C4-2B (cell line): ENCODE data around the gene FSTL5.

ENCODE experiments used
- ZFX ChIP-seq: fragments of 450-650 bp; IDR thresholded peaks from 2 replicates; pipeline ENCODE4 v1.6.1; 2017
- TF ChIP-seq, protein P1 (sequence below): fragments of 450-650 bp; conservative IDR thresholded peaks from 2 replicates; pipeline ENCODE4 v1.5.1; 2017; ENCODE audit warnings: mild to moderate bottlenecking

DNA sequence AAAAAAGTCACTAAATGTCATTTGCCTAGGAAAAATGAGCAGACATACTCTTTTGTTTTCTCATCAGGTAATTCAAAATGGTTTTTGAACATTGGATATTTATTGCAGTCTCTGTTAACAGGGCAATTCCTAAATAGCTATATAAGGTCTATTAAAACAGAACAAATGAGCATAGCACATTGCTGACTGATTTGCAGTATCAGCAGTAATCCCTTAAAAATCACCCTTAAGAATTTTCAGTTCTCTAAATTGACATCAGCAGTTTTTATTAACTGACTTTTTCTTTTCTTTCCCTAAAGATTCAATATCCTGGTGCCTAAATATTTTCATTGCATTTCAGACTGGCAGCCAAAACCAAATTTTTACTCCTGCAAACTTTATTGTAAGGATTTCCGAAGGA is 270.2 kb downstream of the FSTL5 start:
- TF ChIP-seq, protein P1, sequence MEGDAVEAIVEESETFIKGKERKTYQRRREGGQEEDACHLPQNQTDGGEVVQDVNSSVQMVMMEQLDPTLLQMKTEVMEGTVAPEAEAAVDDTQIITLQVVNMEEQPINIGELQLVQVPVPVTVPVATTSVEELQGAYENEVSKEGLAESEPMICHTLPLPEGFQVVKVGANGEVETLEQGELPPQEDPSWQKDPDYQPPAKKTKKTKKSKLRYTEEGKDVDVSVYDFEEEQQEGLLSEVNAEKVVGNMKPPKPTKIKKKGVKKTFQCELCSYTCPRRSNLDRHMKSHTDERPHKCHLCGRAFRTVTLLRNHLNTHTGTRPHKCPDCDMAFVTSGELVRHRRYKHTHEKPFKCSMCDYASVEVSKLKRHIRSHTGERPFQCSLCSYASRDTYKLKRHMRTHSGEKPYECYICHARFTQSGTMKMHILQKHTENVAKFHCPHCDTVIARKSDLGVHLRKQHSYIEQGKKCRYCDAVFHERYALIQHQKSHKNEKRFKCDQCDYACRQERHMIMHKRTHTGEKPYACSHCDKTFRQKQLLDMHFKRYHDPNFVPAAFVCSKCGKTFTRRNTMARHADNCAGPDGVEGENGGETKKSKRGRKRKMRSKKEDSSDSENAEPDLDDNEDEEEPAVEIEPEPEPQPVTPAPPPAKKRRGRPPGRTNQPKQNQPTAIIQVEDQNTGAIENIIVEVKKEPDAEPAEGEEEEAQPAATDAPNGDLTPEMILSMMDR, result no peak
- TF ChIP-seq ZFX, result no peak
